Activated naive CD8-positive, alpha-beta T cell treated with anti-CD3 and anti-CD28 coated beads, Interleukin-2, amount 50 U/mL, for 24 hours (primary cell): Measurements from ENCODE around the gene USH1G.
"Not testable (repeated sequence)": the region's sequence is repeated elsewhere in the genome, so short reads cannot be mapped to it uniquely, and the experiment has no call there.

Source experiments
- ATAC-seq: fragments of 150-1000 bp; cut with Tn5 transposase; one replicate; pipeline ENCODE4 v1.10.0; 2021
- DNase-seq: peaks from one replicate; pipeline ENCODE4 v3.0.0; 2021
- H3K27ac Mint-ChIP-seq: one replicate; pipeline ENCODE4 v1.8.0; 2021; ENCODE audit warnings: mild to moderate bottlenecking, mixed read lengths
- H3K27me3 Mint-ChIP-seq: one replicate; pipeline ENCODE4 v1.8.0; 2021; ENCODE audit warnings: mixed read lengths
- H3K36me3 Mint-ChIP-seq: one replicate; pipeline ENCODE4 v1.8.0; 2021; ENCODE audit warnings: low read depth, mixed read lengths
- H3K4me1 Mint-ChIP-seq: one replicate; pipeline ENCODE4 v1.8.0; 2021; ENCODE audit warnings: mixed read lengths
- H3K4me3 Mint-ChIP-seq: one replicate; pipeline ENCODE4 v1.8.0; 2021; ENCODE audit warnings: mild to moderate bottlenecking, moderate library complexity, mixed read lengths
- H3K9me3 Mint-ChIP-seq: one replicate; pipeline ENCODE4 v1.8.0; 2021; ENCODE audit warnings: mixed read lengths

USH1G gene

GRCh38 chr17:74925242-74925641, 2.2 kb upstream of the USH1G start:
- Mint-ChIP-seq H3K27ac (no peak overlapping the region), H3K4me1 (peaks cover 6% of the 10 kb centered on the region), H3K27me3 (peaks cover 59% of the 10 kb centered on the region), H3K4me3 (no peak overlapping the region), H3K9me3 (no peaks in the 10 kb centered on the region), H3K36me3 (no peaks in the 10 kb centered on the region)
- DNase-seq, result no peak
- no peak for ATAC-seq

DNA sequence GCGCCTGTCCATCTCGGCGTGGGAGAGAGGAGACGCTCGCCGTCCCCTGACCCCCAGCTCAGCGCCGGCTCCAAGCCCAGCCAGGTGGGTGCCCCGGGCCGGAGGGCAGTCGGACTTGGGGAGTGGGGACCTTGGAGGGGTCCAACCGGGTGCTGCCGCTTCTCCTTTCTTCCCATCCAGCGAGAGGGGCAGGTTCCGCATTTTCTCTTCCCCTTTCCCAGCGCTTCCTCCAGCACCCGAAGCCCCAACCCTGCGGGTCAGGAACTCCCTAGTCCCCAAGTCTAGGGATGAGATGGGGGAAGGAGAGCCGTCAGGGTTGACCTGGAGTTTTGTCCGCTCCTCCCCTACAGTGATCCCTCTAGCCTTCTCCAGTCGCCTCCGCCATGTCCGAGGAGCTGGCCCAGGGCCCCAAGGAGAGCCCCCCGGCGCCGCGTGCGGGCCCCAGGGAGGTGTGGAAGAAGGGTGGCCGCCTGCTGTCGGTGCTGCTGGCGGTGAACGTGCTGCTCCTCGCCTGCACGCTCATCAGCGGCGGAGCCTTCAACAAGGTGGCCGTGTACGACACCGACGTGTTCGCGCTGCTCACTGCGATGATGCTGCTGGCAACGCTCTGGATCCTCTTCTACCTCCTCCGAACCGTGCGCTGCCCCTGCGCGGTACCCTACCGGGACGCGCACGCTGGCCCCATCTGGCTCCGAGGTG, 1.3 kb upstream of the USH1G start, which contains the start of gene OTOP2:
Gene OTOP2 (plus strand): TSS at position 24 of the 699 bp plus-strand sequence. CDS start 360 bp downstream, at position 384.
- ATAC-seq (peak; percentile 16), DNase-seq (no peak)
- no peaks in the 10 kb centered on the region for H3K36me3 Mint-ChIP-seq

GRCh38 chr17:74923538-74924249, 639 bp upstream of the USH1G start:
- no peaks in the 10 kb centered on the region for H3K9me3 Mint-ChIP-seq
- peak; percentile 42 for ATAC-seq
- peak overlapping the region; percentile 42 for H3K4me3 Mint-ChIP-seq
- H3K4me1 Mint-ChIP-seq, result peaks cover 6% of the 10 kb centered on the region
- H3K27ac Mint-ChIP-seq, result no peak overlapping the region
- peaks cover 61% of the 10 kb centered on the region for H3K27me3 Mint-ChIP-seq
- no peaks in the 10 kb centered on the region for H3K36me3 Mint-ChIP-seq
- DNase-seq, result peak; percentile 84

More for the DNA sequence above, 1.3 kb upstream of the USH1G start, which contains the start of gene OTOP2:
- Mint-ChIP-seq H3K27me3 (peaks cover 59% of the 10 kb centered on the region), H3K4me1 (peaks cover 6% of the 10 kb centered on the region), H3K9me3 (no peaks in the 10 kb centered on the region), H3K27ac (no peak within 1 kb of the TSS), H3K4me3 (peak within 1 kb of the TSS; percentile 42)

DNA sequence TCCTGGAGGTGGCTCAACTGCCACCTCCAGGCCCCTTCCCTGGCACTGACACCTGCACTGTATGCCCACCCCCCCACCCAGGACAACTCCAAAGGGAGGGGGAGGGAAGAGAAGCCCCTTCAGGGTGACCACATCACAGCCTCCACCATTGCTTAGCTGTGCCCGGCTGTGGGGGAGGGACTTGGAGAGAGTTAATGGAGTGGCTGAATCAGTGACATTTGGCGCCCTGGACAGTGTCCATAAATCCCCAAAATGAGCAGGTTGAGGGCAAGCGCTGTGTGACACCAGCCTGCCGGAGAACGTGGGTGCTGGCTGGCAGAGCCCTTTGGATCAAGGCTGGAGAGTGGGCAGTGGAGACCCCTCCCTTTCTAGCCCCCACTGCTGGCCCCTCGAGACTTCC, 883 bp downstream of the USH1G start:
- H3K27me3 Mint-ChIP-seq, result peaks cover 58% of the 10 kb centered on the region
- DNase-seq (no peak), ATAC-seq (no peak)
- H3K27ac Mint-ChIP-seq, result no peak overlapping the region
- H3K4me1 Mint-ChIP-seq, result peaks cover 6% of the 10 kb centered on the region
- H3K4me3 Mint-ChIP-seq, result no peak overlapping the region
- H3K9me3 Mint-ChIP-seq, result no peaks in the 10 kb centered on the region
- no peaks in the 10 kb centered on the region for H3K36me3 Mint-ChIP-seq

GRCh38 chr17:74921769-74922168, 1.3 kb downstream of the USH1G start:
- Mint-ChIP-seq H3K27ac (no peak overlapping the region), H3K27me3 (peaks cover 58% of the 10 kb centered on the region), H3K4me3 (no peak overlapping the region), H3K4me1 (peaks cover 6% of the 10 kb centered on the region), H3K9me3 (no peaks in the 10 kb centered on the region), H3K36me3 (no peaks in the 10 kb centered on the region)
- DNase-seq (no peak), ATAC-seq (no peak)

DNA sequence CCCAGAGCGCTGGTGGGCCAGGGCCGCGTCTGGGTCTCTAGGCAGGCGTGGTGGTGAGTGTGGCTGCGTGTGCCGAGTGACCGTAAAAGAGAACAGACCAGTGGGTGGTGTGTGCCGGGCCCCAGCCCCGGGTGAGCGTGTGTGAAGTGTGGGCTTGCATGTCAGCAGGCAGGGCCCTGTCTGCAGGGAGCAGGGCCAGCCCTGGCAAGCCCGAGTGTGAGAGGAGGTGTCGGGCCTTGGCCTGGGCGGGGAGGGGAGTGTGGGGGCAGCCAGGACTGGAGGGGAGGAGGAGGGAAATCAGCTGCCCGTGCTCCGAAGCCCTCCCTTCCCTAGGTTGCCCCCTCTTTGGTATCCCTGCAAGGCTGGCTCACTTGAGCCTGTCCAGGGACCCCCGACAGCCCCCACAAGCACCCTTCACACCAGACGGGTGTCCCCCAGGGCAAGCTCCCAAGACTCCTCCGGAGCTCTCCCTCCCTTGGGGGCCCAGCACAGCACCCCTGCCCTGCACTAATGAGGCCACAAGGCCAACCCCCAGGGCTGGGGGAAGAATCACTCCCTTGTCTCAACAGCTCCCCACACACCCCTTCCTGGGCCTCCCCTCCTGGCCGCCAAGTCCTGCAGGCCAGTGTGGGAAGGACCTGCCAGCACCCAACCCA, 1.9 kb downstream of the USH1G start:
- no peaks in the 10 kb centered on the region for H3K9me3 Mint-ChIP-seq
- H3K4me1 Mint-ChIP-seq, result peaks cover 6% of the 10 kb centered on the region
- DNase-seq (no peak), ATAC-seq (no peak)
- H3K36me3 Mint-ChIP-seq, result no peaks in the 10 kb centered on the region
- H3K4me3 Mint-ChIP-seq, result no peak overlapping the region
- H3K27me3 Mint-ChIP-seq, result peaks cover 57% of the 10 kb centered on the region
- H3K27ac Mint-ChIP-seq, result no peak overlapping the region

GRCh38 chr17:74920642-74921025, 2.4 kb downstream of the USH1G start:
- no peaks in the 10 kb centered on the region for H3K9me3 Mint-ChIP-seq
- DNase-seq (no peak), ATAC-seq (no peak)
- no peak overlapping the region for H3K27ac Mint-ChIP-seq
- no peaks in the 10 kb centered on the region for H3K36me3 Mint-ChIP-seq
- H3K4me3 Mint-ChIP-seq, result no peak overlapping the region
- H3K4me1 Mint-ChIP-seq, result peaks cover 6% of the 10 kb centered on the region
- peaks cover 54% of the 10 kb centered on the region for H3K27me3 Mint-ChIP-seq

DNA sequence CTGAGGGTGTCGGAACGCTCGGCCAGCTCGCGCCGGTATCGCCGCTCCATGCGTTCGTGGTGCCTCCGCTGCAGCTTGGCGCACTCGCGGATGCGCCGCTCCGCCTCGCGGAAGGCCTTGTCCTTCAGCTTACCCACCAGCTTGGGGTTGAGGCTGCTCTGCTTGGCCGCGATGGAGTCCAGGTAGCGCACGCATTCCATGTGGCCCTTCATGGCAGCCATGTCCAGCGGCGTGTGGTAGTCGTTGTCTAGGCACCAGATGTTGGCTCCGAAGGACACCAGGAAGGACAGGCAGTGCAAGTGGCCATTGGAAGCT, 2.8 kb downstream of the USH1G start:
- H3K4me3 Mint-ChIP-seq, result no peak overlapping the region
- no peaks in the 10 kb centered on the region for H3K9me3 Mint-ChIP-seq

GRCh38 chr17:74919440-74920305, 3.4 kb downstream of the USH1G start:
- Mint-ChIP-seq H3K27ac (no peak overlapping the region), H3K27me3 (peaks cover 44% of the 10 kb centered on the region), H3K36me3 (no peaks in the 10 kb centered on the region), H3K9me3 (no peaks in the 10 kb centered on the region), H3K4me1 (peaks cover 6% of the 10 kb centered on the region), H3K4me3 (no peak overlapping the region)
- peak; percentile 30 for ATAC-seq
- peak; percentile 22 for DNase-seq

More for the DNA sequence above, 2.8 kb downstream of the USH1G start:
- peaks cover 6% of the 10 kb centered on the region for H3K4me1 Mint-ChIP-seq
- no peaks in the 10 kb centered on the region for H3K36me3 Mint-ChIP-seq
- peaks cover 50% of the 10 kb centered on the region for H3K27me3 Mint-ChIP-seq
- no peak for DNase-seq
- H3K27ac Mint-ChIP-seq, result no peak overlapping the region
- ATAC-seq, result no peak

GRCh38 chr17:74918906-74919305, 4.1 kb downstream of the USH1G start:
- no peak overlapping the region for H3K4me3 Mint-ChIP-seq
- H3K9me3 Mint-ChIP-seq, result no peaks in the 10 kb centered on the region
- no peak for DNase-seq
- H3K27me3 Mint-ChIP-seq, result peaks cover 42% of the 10 kb centered on the region
- H3K27ac Mint-ChIP-seq, result no peak overlapping the region
- H3K36me3 Mint-ChIP-seq, result no peaks in the 10 kb centered on the region
- peaks cover 3% of the 10 kb centered on the region for H3K4me1 Mint-ChIP-seq
- ATAC-seq, result no peak

DNA sequence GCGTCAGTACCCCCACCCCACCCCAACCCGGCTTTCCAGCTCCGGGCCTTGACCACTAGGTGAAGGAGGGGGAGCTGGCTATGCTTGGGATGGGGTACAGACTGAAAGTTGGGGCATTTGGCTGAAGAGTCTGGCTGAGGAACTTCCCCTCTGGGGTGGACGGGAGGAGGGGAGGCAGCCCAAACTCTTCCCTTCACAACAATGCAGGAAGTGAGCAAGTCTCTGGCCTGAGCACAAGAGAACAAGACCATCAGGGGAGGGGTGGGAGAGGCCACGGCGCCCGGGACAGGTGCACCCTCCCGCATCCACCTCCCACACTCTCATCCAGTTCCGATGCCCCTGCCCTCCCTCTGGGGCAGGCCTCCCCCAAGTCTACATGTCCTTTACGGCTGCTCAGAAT, 5.6 kb downstream of the USH1G start:
- H3K4me3 Mint-ChIP-seq, result no peak overlapping the region
- ATAC-seq, result no peak
- H3K27me3 Mint-ChIP-seq, result peaks cover 32% of the 10 kb centered on the region

GRCh38 chr17:74916851-74917199, 6.2 kb downstream of the USH1G start:
- no peak overlapping the region for H3K4me3 Mint-ChIP-seq
- DNase-seq, result no peak
- ATAC-seq, result no peak
- no peaks in the 10 kb centered on the region for H3K36me3 Mint-ChIP-seq
- no peak overlapping the region for H3K27ac Mint-ChIP-seq
- H3K4me1 Mint-ChIP-seq, result no peaks in the 10 kb centered on the region
- H3K9me3 Mint-ChIP-seq, result no peaks in the 10 kb centered on the region
- H3K27me3 Mint-ChIP-seq, result peaks cover 28% of the 10 kb centered on the region

More for the DNA sequence above, 5.6 kb downstream of the USH1G start:
- Mint-ChIP-seq H3K27ac (no peak overlapping the region), H3K36me3 (no peaks in the 10 kb centered on the region), H3K9me3 (no peaks in the 10 kb centered on the region), H3K4me1 (peaks cover under 1% of the 10 kb centered on the region)
- no peak for DNase-seq

- Mint-ChIP-seq H3K27ac (no peak overlapping the region), H3K9me3 (no peaks in the 10 kb centered on the region), H3K36me3 (no peaks in the 10 kb centered on the region), H3K27me3 (peaks cover 22% of the 10 kb centered on the region), H3K4me1 (no peaks in the 10 kb centered on the region), H3K4me3 (no peak overlapping the region)
- ATAC-seq, result no peak
- DNase-seq, result no peak
These were observed 6.8 kb downstream of the USH1G start for GRCh38 chr17:74916136-74916850.

GRCh38 chr17:74911423-74911822, 11.6 kb downstream of the USH1G start:
- not testable (repeated sequence) for H3K4me3 Mint-ChIP-seq, H3K27ac Mint-ChIP-seq, H3K36me3 Mint-ChIP-seq, H3K4me1 Mint-ChIP-seq, ATAC-seq, H3K27me3 Mint-ChIP-seq, H3K9me3 Mint-ChIP-seq, DNase-seq
